Articular chondrocyte of knee joint (primary cell): ENCODE data around the gene YPEL3. TPM values are rescaled to one million over a fixed set of nuclear protein-coding genes. Genes with fewer than 3 reads are reported as not detected.

Experiments used
- total RNA-seq: library from RNA; depleted of rRNA; stranded (reverse); fragments of >200 nt; gene quantifications from 2 replicates; pipeline ENCODE4 v1.2.3, GENCODE V29; 2012

Gene YPEL3
- total RNA-seq = 18.7 and 24.6 TPM in 2 replicates

GRCh38 chr16:30096105-30096861 lies at the start of gene YPEL3:
YPEL3 (minus strand) TSS chr16:30096213; CDS start chr16:30095482, 731 bp downstream.

GRCh38 chr16:30113031-30113710 lies 17.2 kb upstream of the YPEL3 start, which contains the start of gene GDPD3:
GDPD3 (minus strand) TSS chr16:30113537; CDS start chr16:30113478, 59 bp downstream.

GRCh38 chr16:30091474-30092372 lies 4.3 kb downstream of the YPEL3 start, which contains the start of gene TBX6:
TBX6 (minus strand) TSS chr16:30091924; CDS start chr16:30091193, 731 bp downstream.

GRCh38 chr16:30075503-30076275 lies 20.3 kb downstream of the YPEL3 start, which contains the start of gene PPP4C:
PPP4C (plus strand) TSS chr16:30075994; CDS start chr16:30076378, 384 bp downstream.

GRCh38 chr16:30065102-30065942 lies 30.7 kb downstream of the YPEL3 start, which contains the start of gene ALDOA:
ALDOA (plus strand) TSS chr16:30065760; CDS start chr16:30066898, 1,138 bp downstream.

Other genes starting within 250 kb of the YPEL3 start
- 81.8 and 83.9 TPM in 2 replicates for gene CDIPT, start 233.0 kb downstream of the YPEL3 start, total RNA-seq
- 1.8 and 2.6 TPM in 2 replicates for gene SEZ6L2, start 196.7 kb downstream of the YPEL3 start, total RNA-seq
- gene ASPHD1, start 195.7 kb downstream of the YPEL3 start, total RNA-seq = 3.1 and 4.8 TPM in 2 replicates
- gene KCTD13, start 170.0 kb downstream of the YPEL3 start, total RNA-seq = 11.3 and 12.0 TPM in 2 replicates
- gene TMEM219, start 134.1 kb downstream of the YPEL3 start, total RNA-seq = 74.1 and 77.0 TPM in 2 replicates
- 32.4 and 35.7 TPM in 2 replicates for gene TAOK2, start 122.3 kb downstream of the YPEL3 start, total RNA-seq
- 4.1 and 5.4 TPM in 2 replicates for gene HIRIP3, start 100.6 kb downstream of the YPEL3 start, total RNA-seq
- gene INO80E, start 100.0 kb downstream of the YPEL3 start, total RNA-seq = 26.7 and 26.9 TPM in 2 replicates
- gene DOC2A, start 85.2 kb downstream of the YPEL3 start, total RNA-seq = under 0.01 and 0.13 TPM in 2 replicates
- gene C16orf92, start 73.0 kb downstream of the YPEL3 start, total RNA-seq = not detected in 2 replicates
- gene TLCD3B, start 64.9 kb downstream of the YPEL3 start, total RNA-seq = 0.11 and 0.26 TPM in 2 replicates
- gene ALDOA, start 30.5 kb downstream of the YPEL3 start, total RNA-seq = 828 and 846 TPM in 2 replicates
- 144 and 150 TPM in 2 replicates for gene PPP4C, start 20.2 kb downstream of the YPEL3 start, total RNA-seq
- 0.11 and 0.39 TPM in 2 replicates for gene TBX6, start 4.3 kb downstream of the YPEL3 start, total RNA-seq
- gene GDPD3, start 17.3 kb upstream of the YPEL3 start, total RNA-seq = 0.54 and 1.4 TPM in 2 replicates
- gene MAPK3, start 27.0 kb upstream of the YPEL3 start, total RNA-seq = 63.0 and 74.6 TPM in 2 replicates
- gene CORO1A, start 87.4 kb upstream of the YPEL3 start, total RNA-seq = 1.2 and 1.3 TPM in 2 replicates
- gene BOLA2B, start 97.5 kb upstream of the YPEL3 start, total RNA-seq = 25.1 and 63.9 TPM in 2 replicates
- 11.6 and 14.0 TPM in 2 replicates for gene SLX1A, start 97.7 kb upstream of the YPEL3 start, total RNA-seq
- gene SULT1A3, start 103.0 kb upstream of the YPEL3 start, total RNA-seq = 2.8 and 3.1 TPM in 2 replicates
- 1.9 and 4.1 TPM in 2 replicates for gene NPIPB13, start 152.3 kb upstream of the YPEL3 start, total RNA-seq